GM23338 (cell line): Measurements from ENCODE around the gene SSH2. TPM values are rescaled to one million over a fixed set of nuclear protein-coding genes. Genes with fewer than 3 reads are reported as not detected.

ENCODE experiments used
- ATAC-seq: fragments of 200-7000 bp; cut with Tn5 transposase; 3 replicates; pipeline ENCODE4 v1.9.1; 2020
- DNase-seq: peaks from one replicate; pipeline ENCODE4 v3.0.0-alpha.2; 2015; ENCODE audit warnings: low spot score
- H2AFZ ChIP-seq: fragments of 200-600 bp; sonication (generic); 2 replicates; pipeline ENCODE4 v1.8.0; 2016; ENCODE audit warnings: antibody characterized with exemption, mild to moderate bottlenecking, moderate library complexity
- H3F3A ChIP-seq: fragments of 200-600 bp; sonication (generic); replicated peaks from 2 replicates; pipeline ENCODE4 v1.8.0; 2017; ENCODE audit warnings: antibody characterized with exemption, mixed run types, low read depth
- H3K27ac ChIP-seq: fragments of 200-600 bp; sonication (generic); 2 replicates; pipeline ENCODE4 v1.6.1; 2016; ENCODE audit warnings: low read depth
- H3K27me3 ChIP-seq: fragments of 200-600 bp; sonication (generic); 2 replicates; pipeline ENCODE4 v1.8.0; 2016; ENCODE audit warnings: mild to moderate bottlenecking, mixed run types, moderate library complexity; ENCODE audit not compliant: insufficient read depth
- H3K36me3 ChIP-seq: fragments of 200-600 bp; sonication (generic); 2 replicates; pipeline ENCODE4 v1.8.0; 2016; ENCODE audit warnings: mild to moderate bottlenecking; ENCODE audit not compliant: insufficient read depth
- H3K4me1 ChIP-seq: fragments of 200-600 bp; sonication (generic); 2 replicates; pipeline ENCODE4 v1.8.0; 2016; ENCODE audit warnings: mild to moderate bottlenecking, moderate library complexity; ENCODE audit not compliant: insufficient read depth
- H3K4me2 ChIP-seq: fragments of 200-600 bp; sonication (generic); 2 replicates; pipeline ENCODE4 v1.7.1; 2017; ENCODE audit warnings: mixed run types
- H3K4me3 ChIP-seq: fragments of 200-600 bp; sonication (generic); 2 replicates; pipeline ENCODE4 v1.6.1; 2016; ENCODE audit warnings: mixed run types
- H3K79me2 ChIP-seq: fragments of 200-600 bp; sonication (generic); replicated peaks from 2 replicates; pipeline ENCODE4 v1.8.0; 2017; ENCODE audit warnings: mild to moderate bottlenecking; ENCODE audit not compliant: insufficient read depth
- H3K9me2 ChIP-seq: fragments of 200-600 bp; sonication (generic); 2 replicates; pipeline ENCODE4 v1.8.0; 2017; ENCODE audit not compliant: insufficient read depth
- H4K20me1 ChIP-seq: fragments of 200-600 bp; sonication (generic); replicated peaks from 2 replicates; pipeline ENCODE4 v1.8.0; 2017; ENCODE audit warnings: mild to moderate bottlenecking; ENCODE audit not compliant: insufficient read depth
- H3K27ac Mint-ChIP-seq: 2 replicates; pipeline ENCODE4 v1.8.0; 2020; ENCODE audit warnings: inconsistent platforms, mild to moderate bottlenecking, moderate library complexity, mixed read lengths
- H3K27me3 Mint-ChIP-seq: 3 replicates; pipeline ENCODE4 v1.8.0; 2022; ENCODE audit warnings: low read depth, mild to moderate bottlenecking, moderate library complexity, mixed read lengths, inconsistent platforms; ENCODE audit not compliant: insufficient read depth, poor library complexity
- H3K36me3 Mint-ChIP-seq: 3 replicates; pipeline ENCODE4 v1.8.0; 2021; ENCODE audit warnings: low read depth, mild to moderate bottlenecking, inconsistent platforms, moderate library complexity, mixed read lengths
- H3K4me1 Mint-ChIP-seq: 3 replicates; pipeline ENCODE4 v1.8.0; 2020; ENCODE audit warnings: mild to moderate bottlenecking, inconsistent platforms, mixed read lengths
- H3K4me3 Mint-ChIP-seq: 3 replicates; pipeline ENCODE4 v1.8.0; 2021; ENCODE audit warnings: moderate library complexity, mild to moderate bottlenecking, inconsistent platforms, mixed read lengths
- H3K9me3 Mint-ChIP-seq: 3 replicates; pipeline ENCODE4 v1.8.0; 2020; ENCODE audit warnings: moderate library complexity, mild to moderate bottlenecking, inconsistent platforms, mixed read lengths
- CREB1 ChIP-seq: fragments of 250-450 bp; sonication (Bioruptor Pico); IDR thresholded peaks from 2 replicates; pipeline ENCODE4 v1.5.0; 2020; ENCODE audit warnings: low read depth, mild to moderate bottlenecking, moderate library complexity
- ETS1 ChIP-seq: IDR thresholded peaks from 2 replicates; pipeline ENCODE4 v1.6.1; 2016; ENCODE audit warnings: antibody characterized with exemption
- EZH2 ChIP-seq: fragments of 200-600 bp; sonication (generic); IDR thresholded peaks from one replicate; pipeline ENCODE4 v1.8.0; 2017; ENCODE audit warnings: antibody characterized with exemption, mild to moderate bottlenecking, low read depth; ENCODE audit not compliant: unreplicated experiment
- EZH2phosphoT487 ChIP-seq: fragments of 200-600 bp; sonication (generic); IDR thresholded peaks from one replicate; pipeline ENCODE4 v1.8.1; 2018; ENCODE audit warnings: antibody characterized with exemption; ENCODE audit not compliant: unreplicated experiment
- POLR2AphosphoS5 ChIP-seq: IDR thresholded peaks from 2 replicates; pipeline ENCODE4 v1.6.1; 2016; ENCODE audit warnings: antibody characterized with exemption, low read depth
- REST ChIP-seq: IDR thresholded peaks from one replicate; pipeline ENCODE4 v1.6.1; 2018; ENCODE audit warnings: antibody characterized with exemption; ENCODE audit not compliant: unreplicated experiment
- STAT1 ChIP-seq: IDR thresholded peaks from one replicate; pipeline ENCODE4 v1.6.1; 2016; ENCODE audit warnings: antibody characterized with exemption; ENCODE audit not compliant: unreplicated experiment
- ZNF114 ChIP-seq: fragments of 250-450 bp; sonication (Bioruptor Pico); IDR thresholded peaks from 2 replicates; pipeline ENCODE4 v1.5.0; 2020; ENCODE audit warnings: mild to moderate bottlenecking, moderate library complexity
- ZNF331 ChIP-seq: fragments of 250-450 bp; sonication (Bioruptor Pico); IDR thresholded peaks from 2 replicates; pipeline ENCODE4 v1.5.0; 2020; ENCODE audit warnings: low read depth, mild to moderate bottlenecking, moderate library complexity
- polyA plus RNA-seq: library from polyadenylated mRNA; unstranded; fragments of >200 nt; fragmentation: Nextera tagmentation; extraction: Ambion mirVana; gene quantifications from 2 replicates; pipeline ENCODE4 v1.2.1, GENCODE V29; 2016
- total RNA-seq: library from RNA; depleted of rRNA; stranded (reverse); fragments of >200 nt; shearing (Covaris generic); gene quantifications from 2 replicates; pipeline ENCODE4 v1.2.3, GENCODE V29; 2014
- TF ChIP-seq, protein P1 (sequence below), 2 experiments: fragments of 200-600 bp in 1 of 2; sonication (generic) in 1 of 2; conservative IDR thresholded peaks; 2 replicates each; pipeline versions ENCODE4 v1.5.1 to v1.6.1; 2016 to 2017; ENCODE audit warnings: antibody characterized with exemption in 2 of 2, low read depth in 2 of 2, mild to moderate bottlenecking in 2 of 2, moderate library complexity in 1 of 2

Gene SSH2
- total and polyA plus RNA-seq, 2 experiments from 2014 or later: 9.9 to 12.1 TPM

GRCh38 chr17:29674281-29674680 is 255.7 kb downstream of the SSH2 start:
- Mint-ChIP-seq H3K27ac (no peak overlapping the region), H3K36me3 (no peaks in the 10 kb centered on the region), H3K9me3 (no peaks in the 10 kb centered on the region), H3K4me1 (peaks cover 8% of the 10 kb centered on the region; the same call in 2 of the 3 replicates), H3K27me3 (peaks cover 2% of the 10 kb centered on the region), H3K4me3 (no peak overlapping the region)
- ATAC-seq: no peak
- H3K79me2 ChIP-seq: no peaks in the 10 kb centered on the region
- no peak overlapping the region for H3K4me2 ChIP-seq
- H3F3A ChIP-seq: no peaks in the 10 kb centered on the region
- DNase-seq: no peak
- H2AFZ ChIP-seq: no peak overlapping the region
- no peak overlapping the region for H3K27ac ChIP-seq
- no peak overlapping the region for H3K4me3 ChIP-seq
- H3K36me3 ChIP-seq: no peaks in the 10 kb centered on the region
- no peaks in the 10 kb centered on the region for H3K4me1 ChIP-seq
- H4K20me1 ChIP-seq: no peaks in the 10 kb centered on the region
- H3K27me3 ChIP-seq: no peaks in the 10 kb centered on the region
- H3K9me2 ChIP-seq: no peaks in the 10 kb centered on the region
- TF ChIP-seq POLR2AphosphoS5 (no peak), ZNF114 (CRISPR knock-in tag) (no peak), ZNF331 (CRISPR knock-in tag) (no peak), STAT1 (no peak), EZH2 (no peak), CREB1 (CRISPR knock-in tag) (no peak), REST (no peak), EZH2phosphoT487 (no peak), ETS1 (no peak)
- TF ChIP-seq, protein P1, sequence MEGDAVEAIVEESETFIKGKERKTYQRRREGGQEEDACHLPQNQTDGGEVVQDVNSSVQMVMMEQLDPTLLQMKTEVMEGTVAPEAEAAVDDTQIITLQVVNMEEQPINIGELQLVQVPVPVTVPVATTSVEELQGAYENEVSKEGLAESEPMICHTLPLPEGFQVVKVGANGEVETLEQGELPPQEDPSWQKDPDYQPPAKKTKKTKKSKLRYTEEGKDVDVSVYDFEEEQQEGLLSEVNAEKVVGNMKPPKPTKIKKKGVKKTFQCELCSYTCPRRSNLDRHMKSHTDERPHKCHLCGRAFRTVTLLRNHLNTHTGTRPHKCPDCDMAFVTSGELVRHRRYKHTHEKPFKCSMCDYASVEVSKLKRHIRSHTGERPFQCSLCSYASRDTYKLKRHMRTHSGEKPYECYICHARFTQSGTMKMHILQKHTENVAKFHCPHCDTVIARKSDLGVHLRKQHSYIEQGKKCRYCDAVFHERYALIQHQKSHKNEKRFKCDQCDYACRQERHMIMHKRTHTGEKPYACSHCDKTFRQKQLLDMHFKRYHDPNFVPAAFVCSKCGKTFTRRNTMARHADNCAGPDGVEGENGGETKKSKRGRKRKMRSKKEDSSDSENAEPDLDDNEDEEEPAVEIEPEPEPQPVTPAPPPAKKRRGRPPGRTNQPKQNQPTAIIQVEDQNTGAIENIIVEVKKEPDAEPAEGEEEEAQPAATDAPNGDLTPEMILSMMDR (conservative IDR thresholded peaks at IDR 0.05; ENCODE audit: low read depth in 2 of 2): no peak
